Measurements from ENCODE around the gene MAFB. TPM values are rescaled to one million over a fixed set of nuclear protein-coding genes. Genes with fewer than 3 reads are reported as not detected.

The MAFB gene
- polyA plus RNA-seq, 3 donors from 2014 or later: 0.09 TPM; not detected in 1

DNA sequence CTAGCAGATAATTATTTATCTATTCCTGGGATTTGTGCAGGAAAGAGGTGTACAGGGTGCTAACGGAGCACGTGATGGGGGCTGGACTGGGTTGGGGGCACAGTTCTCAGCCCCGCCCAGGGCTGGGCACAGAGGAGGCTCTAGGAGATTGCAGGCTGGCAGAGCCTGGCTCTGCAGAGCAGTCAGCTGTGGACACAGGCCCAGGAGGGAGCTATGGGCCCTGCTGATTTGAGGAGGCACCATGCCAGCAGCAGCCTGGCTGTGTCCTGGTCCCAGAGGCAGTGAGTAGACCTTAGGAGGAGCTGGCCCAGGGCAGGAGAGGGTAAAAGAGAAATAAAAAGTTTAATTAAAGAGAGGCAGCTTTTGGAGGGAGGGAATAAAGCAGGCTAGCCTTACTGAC, 19.3 kb downstream of the MAFB start:
- H3K4me1 Mint-ChIP-seq: no peaks in the 10 kb centered on the region
- H3K9me3 Mint-ChIP-seq: peaks cover 0 to 2% (median 0%) of the 10 kb centered on the region in 6 donors
- H3K4me3 Mint-ChIP-seq: no peak overlapping the region
- DNase-seq: no peak
- H3K36me3 Mint-ChIP-seq: no peaks in the 10 kb centered on the region
- peaks cover 3 to 7% (median 6%) of the 10 kb centered on the region in 3 donors for H3K27me3 Mint-ChIP-seq (ENCODE audit: low read depth in 3 of 3)
- H3K27ac Mint-ChIP-seq: no peak overlapping the region

DNA sequence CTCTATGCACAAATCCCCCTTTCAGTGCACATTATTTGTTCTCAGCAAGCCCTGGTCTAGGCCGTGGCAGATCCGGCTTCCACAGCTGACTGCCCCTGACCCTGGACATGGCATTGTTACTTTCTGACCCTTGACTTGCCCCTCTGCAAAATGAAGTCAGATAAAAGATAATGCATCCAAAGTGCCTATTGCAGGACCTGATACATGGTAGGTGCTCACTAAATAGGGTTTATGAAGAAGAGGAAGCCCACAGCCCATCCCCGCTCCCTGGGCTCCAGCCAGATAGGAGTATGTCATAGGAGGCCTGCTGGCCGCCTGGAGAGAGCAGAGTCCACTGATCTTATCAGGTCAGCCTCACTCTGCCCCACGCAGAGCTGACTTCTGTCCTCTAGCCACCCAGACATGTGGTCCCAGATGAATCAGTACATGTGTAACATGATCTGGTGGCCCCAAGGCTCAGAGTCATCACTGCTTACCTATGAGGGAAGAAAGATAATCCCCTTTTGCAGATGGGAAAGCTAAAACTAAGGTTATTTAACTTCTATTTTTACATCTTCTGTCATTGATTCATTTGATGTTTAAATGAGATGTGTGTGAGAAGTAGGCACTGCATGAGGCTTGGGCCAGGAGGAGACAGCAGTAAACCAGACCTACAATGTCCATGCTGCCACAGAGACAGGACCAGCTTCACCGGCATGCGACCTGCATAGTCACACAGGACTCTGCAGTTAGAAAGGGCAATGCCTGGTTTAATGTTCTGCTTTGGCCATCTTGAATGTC, 20.4 kb downstream of the MAFB start:
- no peaks in the 10 kb centered on the region for H3K36me3 Mint-ChIP-seq
- no peak for DNase-seq
- no peaks in the 10 kb centered on the region for H3K9me3 Mint-ChIP-seq
- H3K27me3 Mint-ChIP-seq (ENCODE audit: low read depth in 3 of 3): peaks cover 3 to 6% (median 6%) of the 10 kb centered on the region in 3 donors
- H3K4me1 Mint-ChIP-seq: no peaks in the 10 kb centered on the region
- H3K27ac Mint-ChIP-seq: no peak overlapping the region
- H3K4me3 Mint-ChIP-seq: no peak overlapping the region

DNA sequence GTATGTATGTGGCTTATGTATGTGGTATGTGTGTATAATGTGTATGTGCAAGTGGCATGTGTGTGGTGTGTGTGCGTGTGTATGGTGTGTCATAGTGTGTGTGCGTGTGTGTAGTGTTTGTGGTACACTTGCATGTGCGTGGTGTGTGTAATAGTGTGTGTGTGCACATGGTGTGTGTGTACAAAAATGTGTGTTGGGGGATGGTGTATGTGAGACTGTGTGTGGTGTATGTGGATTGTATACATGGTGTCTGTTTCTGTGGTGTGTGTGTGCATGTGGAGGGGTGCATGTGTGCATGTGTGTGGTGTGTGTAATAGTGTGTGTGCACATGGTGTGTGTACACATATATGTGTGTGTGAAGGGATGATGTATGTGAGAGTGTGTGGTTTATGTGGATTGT, 21.5 kb downstream of the MAFB start:
- H3K4me1 Mint-ChIP-seq: no peaks in the 10 kb centered on the region
- no peak overlapping the region for H3K27ac Mint-ChIP-seq
- H3K27me3 Mint-ChIP-seq (ENCODE audit: low read depth in 3 of 3): peaks cover 3 to 6% (median 6%) of the 10 kb centered on the region in 3 donors
- DNase-seq: no peak
- no peaks in the 10 kb centered on the region for H3K9me3 Mint-ChIP-seq
- H3K36me3 Mint-ChIP-seq: no peaks in the 10 kb centered on the region
- H3K4me3 Mint-ChIP-seq: no peak overlapping the region

DNA sequence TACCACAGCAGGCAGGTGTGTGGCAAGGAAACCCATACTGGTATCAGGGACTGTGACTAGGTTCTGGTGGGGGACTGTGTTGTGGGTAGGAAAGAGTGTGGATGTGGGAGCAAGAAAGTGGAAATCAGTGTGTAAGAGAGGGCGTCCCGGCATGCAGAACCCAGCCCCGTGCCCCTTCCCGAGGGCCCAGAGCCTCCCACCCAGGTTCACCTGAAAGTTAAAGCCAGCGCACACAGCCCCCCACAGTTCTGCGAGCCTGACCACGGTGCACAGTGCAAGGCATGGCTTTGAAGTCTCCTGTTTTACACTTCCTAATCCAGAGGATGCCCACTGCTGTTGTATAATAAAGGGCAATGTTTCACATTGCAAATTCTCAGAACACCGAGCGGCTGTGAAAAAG, 22.7 kb downstream of the MAFB start:
- Mint-ChIP-seq H3K4me3 (no peak overlapping the region), H3K4me1 (no peaks in the 10 kb centered on the region), H3K36me3 (no peaks in the 10 kb centered on the region), H3K9me3 (no peaks in the 10 kb centered on the region), H3K27me3 (ENCODE audit: low read depth in 3 of 3) (peaks cover 3 to 5% (median 4%) of the 10 kb centered on the region in 3 donors), H3K27ac (no peak overlapping the region)
- no peak for DNase-seq

DNA sequence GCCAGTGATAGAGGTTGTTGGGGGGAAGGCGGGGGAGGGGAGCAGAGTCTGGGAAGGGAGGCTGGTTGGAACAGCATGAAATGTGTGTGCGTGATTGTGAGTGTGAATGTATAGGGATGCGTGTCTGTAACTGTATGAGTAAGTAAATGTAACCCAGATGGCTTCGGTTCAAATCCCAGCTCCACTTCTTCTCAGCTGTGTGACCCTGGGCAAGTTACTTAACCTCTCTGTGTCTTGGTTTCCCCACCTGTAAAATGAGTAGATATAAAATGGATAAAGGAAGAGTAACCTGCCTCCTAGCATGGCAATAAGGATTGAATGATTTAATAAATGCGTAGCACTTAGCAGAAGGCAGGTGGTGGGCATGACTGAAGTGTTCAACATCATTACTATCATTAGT, 24.1 kb downstream of the MAFB start:
- Mint-ChIP-seq H3K4me3 (no peak overlapping the region), H3K4me1 (no peaks in the 10 kb centered on the region), H3K27me3 (ENCODE audit: low read depth in 3 of 3) (peaks cover 2 to 5% (median 3%) of the 10 kb centered on the region in 3 donors), H3K27ac (no peak overlapping the region), H3K36me3 (no peaks in the 10 kb centered on the region), H3K9me3 (no peaks in the 10 kb centered on the region)
- no peak for DNase-seq

DNA sequence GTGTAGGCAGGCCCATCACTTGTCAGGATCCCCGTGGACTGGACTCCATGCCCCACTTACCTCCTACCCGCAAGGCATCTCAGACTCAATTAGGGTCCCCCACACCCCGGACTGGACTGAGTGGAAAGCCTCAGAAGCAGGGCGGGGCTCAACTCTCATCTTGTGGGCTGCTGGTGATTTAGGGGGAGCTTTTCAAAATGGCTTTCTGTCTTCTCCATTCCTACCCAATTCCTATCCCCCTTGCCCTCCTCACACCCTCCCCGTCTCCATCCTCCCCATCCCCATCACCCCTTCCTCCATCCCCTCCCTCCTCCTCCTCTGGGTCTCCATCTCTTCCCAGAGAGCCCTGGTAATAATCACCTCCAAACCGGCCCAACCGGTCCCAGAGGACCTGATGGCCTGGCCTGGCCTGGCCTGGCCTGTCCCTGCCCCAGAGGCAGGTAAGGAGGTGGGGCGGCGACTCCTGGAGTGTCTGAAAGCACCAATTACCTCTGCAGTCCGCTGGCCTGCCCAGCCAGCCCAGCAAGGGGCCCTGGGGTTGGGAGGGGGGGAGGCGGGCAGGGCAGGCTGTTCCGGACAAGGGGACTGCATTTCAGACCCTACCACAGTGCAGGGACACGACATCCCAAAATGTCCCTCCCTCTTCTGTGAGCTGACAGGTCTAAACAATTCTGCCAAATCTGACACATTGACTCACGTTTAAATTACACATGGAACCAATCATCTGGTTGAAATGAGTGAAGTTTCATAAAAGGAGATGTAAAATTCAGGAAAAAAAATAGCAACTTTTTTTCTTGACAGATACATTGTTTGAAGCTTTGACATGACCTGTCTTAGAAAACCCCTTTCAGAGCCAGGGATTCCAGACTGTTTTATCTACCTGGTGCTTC, 24.8 kb downstream of the MAFB start:
- peaks cover 2 to 9% (median 3%) of the 10 kb centered on the region in 3 donors for H3K27me3 Mint-ChIP-seq (ENCODE audit: low read depth in 3 of 3)
- H3K36me3 Mint-ChIP-seq: no peaks in the 10 kb centered on the region
- no peak overlapping the region for H3K4me3 Mint-ChIP-seq
- H3K9me3 Mint-ChIP-seq: no peaks in the 10 kb centered on the region
- peak overlapping the region in 1 of 6 donors; percentile 5 for H3K27ac Mint-ChIP-seq
- no peak for DNase-seq
- no peaks in the 10 kb centered on the region for H3K4me1 Mint-ChIP-seq

DNA sequence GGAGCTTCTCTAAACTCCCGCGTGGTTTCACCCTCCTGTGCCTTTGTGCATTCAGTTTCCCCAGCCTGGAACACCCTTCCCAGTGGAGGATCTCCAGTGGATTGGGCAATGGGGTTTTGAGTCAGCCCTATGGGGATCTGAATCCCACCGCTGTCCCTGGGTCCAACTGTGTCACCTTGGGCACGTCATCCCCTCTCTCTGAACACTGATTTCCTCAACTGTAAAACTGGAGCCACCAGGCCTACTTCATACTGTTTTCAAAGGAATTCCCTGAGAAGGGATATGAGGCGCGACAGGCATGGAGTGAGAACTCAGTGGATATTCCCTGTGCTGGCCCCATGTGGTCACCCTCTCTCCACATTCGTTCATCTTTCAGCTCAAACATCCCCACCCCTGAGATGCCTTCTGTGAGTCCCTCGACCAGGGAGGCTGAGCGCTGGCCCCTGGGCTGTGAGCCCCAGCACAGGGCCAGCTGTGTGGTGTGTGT, 25.7 kb downstream of the MAFB start:
- Mint-ChIP-seq H3K27ac (no peak overlapping the region), H3K4me3 (no peak overlapping the region), H3K4me1 (no peaks in the 10 kb centered on the region), H3K9me3 (no peaks in the 10 kb centered on the region), H3K36me3 (no peaks in the 10 kb centered on the region), H3K27me3 (ENCODE audit: low read depth in 3 of 3) (peaks cover 2 to 10% (median 3%) of the 10 kb centered on the region in 3 donors)
- no peak for DNase-seq

DNA sequence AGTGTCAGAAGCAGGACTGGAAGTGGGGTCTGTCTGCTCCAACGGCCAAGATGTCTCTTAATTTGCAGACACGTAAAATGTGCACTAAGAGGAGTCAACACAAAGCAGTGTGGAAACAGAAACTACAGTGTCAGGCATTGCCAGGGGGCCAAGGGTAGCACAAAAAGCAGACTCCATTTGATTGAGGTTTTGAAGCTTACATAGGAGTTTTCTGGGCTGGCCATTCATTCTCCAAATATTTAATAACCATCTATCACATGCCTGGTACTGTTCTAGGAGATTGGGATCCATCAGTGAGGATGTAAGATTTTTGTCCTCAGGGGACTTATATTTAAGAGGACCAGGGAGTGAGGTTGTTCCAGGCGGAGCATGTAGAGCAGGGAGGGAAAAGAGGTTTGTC, 29.5 kb downstream of the MAFB start:
- Mint-ChIP-seq H3K36me3 (no peaks in the 10 kb centered on the region), H3K9me3 (no peaks in the 10 kb centered on the region), H3K27me3 (ENCODE audit: low read depth in 3 of 3) (peaks cover 0 to 10% (median 2%) of the 10 kb centered on the region in 3 donors), H3K4me3 (no peak overlapping the region), H3K4me1 (no peaks in the 10 kb centered on the region), H3K27ac (no peak overlapping the region)
- no peak for DNase-seq

DNA sequence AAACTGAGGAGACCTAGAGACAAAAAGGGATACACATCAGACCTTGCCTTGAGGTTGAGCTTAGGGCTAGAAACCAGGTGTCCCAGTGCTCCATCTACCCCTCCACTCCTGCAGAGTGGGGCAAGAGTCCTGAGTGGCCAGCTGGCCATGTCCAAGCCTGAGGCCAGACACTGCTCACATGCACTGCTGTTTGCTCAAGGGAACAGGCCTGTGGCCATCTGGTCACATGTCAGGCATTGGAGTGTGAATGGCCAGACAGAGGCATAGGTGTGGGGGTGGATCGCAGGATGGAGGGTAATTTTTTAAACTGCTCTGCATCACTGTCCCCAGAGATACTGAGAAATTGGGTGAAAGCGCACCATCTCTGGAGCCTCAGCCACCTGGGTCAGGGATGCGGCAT, 30.5 kb downstream of the MAFB start:
- H3K4me3 Mint-ChIP-seq: no peak overlapping the region

DNA sequence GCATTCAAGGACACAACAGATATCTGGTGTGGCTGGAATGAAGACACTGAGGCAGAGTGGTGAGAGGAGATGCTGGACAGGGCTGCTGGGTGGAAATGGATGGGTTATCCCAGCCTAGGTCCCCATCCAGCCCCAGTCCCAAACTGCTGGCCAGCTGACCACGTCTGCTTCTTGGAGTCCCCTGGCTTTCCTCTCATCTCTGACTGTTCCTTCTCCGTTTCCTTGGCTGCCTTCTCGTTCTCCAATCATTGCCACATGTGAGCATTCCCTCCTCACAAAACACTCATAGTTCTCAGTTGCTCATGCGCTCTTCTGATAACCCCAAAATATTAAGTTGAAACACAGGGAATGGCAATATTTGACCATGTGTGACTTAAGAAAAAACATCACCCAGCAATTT, 31.5 kb downstream of the MAFB start:
- H3K27me3 Mint-ChIP-seq (ENCODE audit: low read depth in 3 of 3): peaks cover 0 to 8% (median under 1%) of the 10 kb centered on the region in 3 donors
- no peaks in the 10 kb centered on the region for H3K36me3 Mint-ChIP-seq
- no peaks in the 10 kb centered on the region for H3K4me1 Mint-ChIP-seq
- H3K27ac Mint-ChIP-seq: no peak overlapping the region
- H3K9me3 Mint-ChIP-seq: no peaks in the 10 kb centered on the region
- H3K4me3 Mint-ChIP-seq: no peak overlapping the region
- DNase-seq: no peak

More for the DNA sequence above, 30.5 kb downstream of the MAFB start:
- DNase-seq: no peak
- peaks cover 0 to 9% (median 2%) of the 10 kb centered on the region in 3 donors for H3K27me3 Mint-ChIP-seq (ENCODE audit: low read depth in 3 of 3)
- H3K36me3 Mint-ChIP-seq: no peaks in the 10 kb centered on the region
- H3K4me1 Mint-ChIP-seq: no peaks in the 10 kb centered on the region
- no peak overlapping the region for H3K27ac Mint-ChIP-seq
- no peaks in the 10 kb centered on the region for H3K9me3 Mint-ChIP-seq

DNA sequence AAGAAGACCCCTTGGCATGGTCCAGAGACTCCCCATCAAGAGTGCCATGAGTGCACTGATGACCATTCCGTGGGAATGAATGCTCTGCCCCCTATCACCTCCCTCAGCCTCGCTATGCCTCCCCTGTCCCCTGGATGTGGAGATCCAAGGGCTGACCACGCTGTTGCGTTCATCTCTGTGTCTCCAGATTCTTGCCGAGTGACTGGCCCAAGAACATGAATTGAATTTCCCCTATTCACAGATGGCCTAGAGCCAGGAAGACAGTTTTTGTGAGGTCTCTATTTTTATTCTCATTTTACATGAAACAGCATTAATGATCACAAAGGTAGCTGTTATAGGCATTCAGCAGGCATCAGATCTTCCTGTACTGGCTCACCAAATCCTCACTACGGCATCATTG, 33.6 kb downstream of the MAFB start:
- no peaks in the 10 kb centered on the region for H3K9me3 Mint-ChIP-seq

DNA sequence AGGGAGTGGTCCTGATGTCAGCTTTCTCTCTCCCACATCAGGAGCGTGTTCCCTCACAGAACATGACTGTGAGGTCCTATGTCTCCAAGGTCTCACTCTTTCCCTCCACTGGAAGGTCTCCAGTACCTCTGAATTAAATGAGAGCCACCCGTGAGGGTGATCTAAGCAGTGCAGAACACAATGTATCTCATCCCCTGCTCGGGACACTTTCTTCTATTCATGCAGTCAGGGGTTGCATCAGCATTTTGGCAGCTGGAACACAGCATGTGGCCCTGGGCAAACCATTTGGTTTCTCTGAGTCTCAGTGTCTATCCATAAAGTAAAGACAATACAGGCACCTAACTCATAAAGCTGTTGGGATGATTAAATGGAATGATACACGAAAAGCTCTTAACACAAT, 34.2 kb downstream of the MAFB start:
- no peaks in the 10 kb centered on the region for H3K4me1 Mint-ChIP-seq
- H3K36me3 Mint-ChIP-seq: no peaks in the 10 kb centered on the region
- DNase-seq: no peak
- no peak overlapping the region for H3K4me3 Mint-ChIP-seq
- peaks cover 0 to 5% (median 0%) of the 10 kb centered on the region in 3 donors for H3K27me3 Mint-ChIP-seq (ENCODE audit: low read depth in 3 of 3)
- H3K9me3 Mint-ChIP-seq: no peaks in the 10 kb centered on the region
- H3K27ac Mint-ChIP-seq: no peak overlapping the region

More for the DNA sequence above, 33.6 kb downstream of the MAFB start:
- H3K4me3 Mint-ChIP-seq: no peak overlapping the region
- H3K27ac Mint-ChIP-seq: no peak overlapping the region
- H3K4me1 Mint-ChIP-seq: no peaks in the 10 kb centered on the region
- no peaks in the 10 kb centered on the region for H3K36me3 Mint-ChIP-seq
- peaks cover 0 to 8% (median 0%) of the 10 kb centered on the region in 3 donors for H3K27me3 Mint-ChIP-seq (ENCODE audit: low read depth in 3 of 3)
- no peak for DNase-seq

DNA sequence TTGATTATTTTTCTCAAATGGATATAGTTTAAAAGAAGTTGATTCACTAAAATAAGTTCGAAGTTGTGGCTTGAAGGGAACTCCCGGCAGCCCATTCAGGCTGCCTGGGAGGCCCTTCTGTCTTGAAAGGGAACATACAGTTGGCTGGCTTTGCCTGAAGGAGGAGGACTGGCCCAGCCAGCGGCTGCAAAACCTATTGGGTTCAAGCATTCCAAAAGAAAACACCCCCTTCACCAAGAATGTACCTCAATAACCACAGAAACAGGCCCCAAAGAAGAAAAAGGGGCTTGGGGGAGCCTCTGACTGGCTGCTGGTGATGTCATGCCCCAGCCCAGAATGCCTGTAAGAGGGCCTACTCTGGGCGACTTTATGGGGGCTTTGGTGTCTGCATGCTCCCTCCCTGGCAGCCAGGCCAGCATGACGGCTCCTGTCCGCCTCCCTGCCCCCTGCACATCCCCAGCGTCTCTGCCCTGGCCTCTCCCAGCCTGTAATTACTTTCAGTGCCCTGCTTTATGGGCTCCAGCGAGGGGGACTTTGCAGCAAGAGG, 36.5 kb downstream of the MAFB start:
- no peaks in the 10 kb centered on the region for H3K4me1 Mint-ChIP-seq
- H3K36me3 Mint-ChIP-seq: no peaks in the 10 kb centered on the region
- no peak overlapping the region for H3K4me3 Mint-ChIP-seq
- no peak for DNase-seq
- H3K27ac Mint-ChIP-seq: no peak overlapping the region
- H3K27me3 Mint-ChIP-seq (ENCODE audit: low read depth in 3 of 3): no peaks in the 10 kb centered on the region
- no peaks in the 10 kb centered on the region for H3K9me3 Mint-ChIP-seq

DNA sequence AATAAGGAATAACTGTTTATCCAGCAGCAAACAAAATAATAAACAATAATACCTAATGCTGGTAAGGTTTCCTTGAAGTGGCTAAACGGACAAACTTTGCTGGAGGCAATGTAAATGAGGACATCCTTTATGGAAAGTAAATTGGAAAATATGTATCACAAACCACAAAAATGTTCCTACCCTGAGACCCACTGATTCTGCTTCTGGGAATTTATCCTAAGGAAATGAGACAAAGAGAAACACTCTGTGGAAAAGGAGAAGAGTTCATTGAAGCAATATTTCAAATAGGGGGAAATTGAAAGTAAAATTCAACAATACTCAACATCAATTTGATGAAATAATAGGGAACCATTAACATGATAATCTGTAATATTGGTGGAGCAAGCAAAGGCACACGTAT, 37.9 kb downstream of the MAFB start:
- no peak for DNase-seq
- no peaks in the 10 kb centered on the region for H3K36me3 Mint-ChIP-seq
- H3K4me1 Mint-ChIP-seq: no peaks in the 10 kb centered on the region
- no peak overlapping the region for H3K4me3 Mint-ChIP-seq
- no peaks in the 10 kb centered on the region for H3K9me3 Mint-ChIP-seq
- peaks cover 1 to 4% (median 2%) of the 10 kb centered on the region in 3 donors for H3K27me3 Mint-ChIP-seq (ENCODE audit: low read depth in 3 of 3)
- no peak overlapping the region for H3K27ac Mint-ChIP-seq

Measured in immature natural killer cell (primary cell).